ENCODE data around the gene RPS19. TPM values are rescaled to one million over a fixed set of nuclear protein-coding genes. Genes with fewer than 3 reads are reported as not detected.

RPS19 gene
- total and polyA plus RNA-seq, 2 experiments from 2014 or later, result 840 to 1,425 TPM

DNA sequence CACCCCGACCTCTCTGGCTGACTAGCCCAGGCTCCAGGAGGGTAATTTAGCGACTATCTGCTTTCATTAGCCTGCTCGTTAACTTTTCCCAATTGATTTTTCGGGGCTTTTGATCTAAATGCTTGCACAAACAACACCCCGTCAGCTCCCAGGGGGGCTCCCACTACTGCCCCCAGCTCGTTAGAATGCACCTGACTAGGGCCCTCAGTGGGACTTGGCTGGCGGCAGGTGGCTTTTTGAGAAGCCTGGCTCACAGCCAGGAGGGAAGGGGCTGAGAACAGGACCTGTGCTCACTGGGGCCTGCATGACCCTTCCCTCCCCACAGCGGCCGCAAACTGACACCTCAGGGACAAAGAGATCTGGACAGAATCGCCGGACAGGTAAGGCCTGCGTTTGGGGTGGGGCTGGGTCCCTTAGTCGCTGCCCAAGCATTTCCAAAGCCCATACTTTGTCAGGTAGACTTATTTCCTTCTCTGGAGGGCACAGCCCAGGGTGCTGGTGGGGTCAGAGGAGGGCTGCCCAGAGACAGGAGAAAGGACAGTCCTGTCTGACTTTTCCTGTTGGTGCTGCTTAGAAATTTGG lies 9.4 kb downstream of the RPS19 start:
- H3K4me3 ChIP-seq, result no peak overlapping the region
- no peaks in the 10 kb centered on the region for H3K9me3 ChIP-seq (ENCODE audit: low read depth)
- H3K27ac ChIP-seq, result no peak overlapping the region
- H4K20me1 ChIP-seq (ENCODE audit: insufficient read depth, poor library complexity, severe bottlenecking), result peaks cover 65% of the 10 kb centered on the region
- 79% methylated on average over 13 of the region's 13 CpGs for WGBS (ENCODE audit: low lambda C conversion rate, missing lambda C conversion rate)
- no peaks in the 10 kb centered on the region for H3K9me2 ChIP-seq (replicated peaks; ENCODE audit: insufficient read depth)
- H2AFZ ChIP-seq, result no peak overlapping the region
- H3K4me1 ChIP-seq (ENCODE audit: insufficient read depth), result no peaks in the 10 kb centered on the region
- H3K4me2 ChIP-seq, result no peak overlapping the region
- no peaks in the 10 kb centered on the region for H3K27me3 ChIP-seq
- no peak for DNase-seq (ENCODE audit: low spot score)
- H3K79me2 ChIP-seq, result peaks cover 35% of the 10 kb centered on the region
- no peaks in the 10 kb centered on the region for H3K36me3 ChIP-seq (replicated peaks; ENCODE audit: insufficient read depth, low read depth)
- no peak for TF ChIP-seq EZH2 (IDR thresholded peaks at IDR 0.05; ENCODE audit: borderline replicate concordance)
- TF ChIP-seq, protein P1, sequence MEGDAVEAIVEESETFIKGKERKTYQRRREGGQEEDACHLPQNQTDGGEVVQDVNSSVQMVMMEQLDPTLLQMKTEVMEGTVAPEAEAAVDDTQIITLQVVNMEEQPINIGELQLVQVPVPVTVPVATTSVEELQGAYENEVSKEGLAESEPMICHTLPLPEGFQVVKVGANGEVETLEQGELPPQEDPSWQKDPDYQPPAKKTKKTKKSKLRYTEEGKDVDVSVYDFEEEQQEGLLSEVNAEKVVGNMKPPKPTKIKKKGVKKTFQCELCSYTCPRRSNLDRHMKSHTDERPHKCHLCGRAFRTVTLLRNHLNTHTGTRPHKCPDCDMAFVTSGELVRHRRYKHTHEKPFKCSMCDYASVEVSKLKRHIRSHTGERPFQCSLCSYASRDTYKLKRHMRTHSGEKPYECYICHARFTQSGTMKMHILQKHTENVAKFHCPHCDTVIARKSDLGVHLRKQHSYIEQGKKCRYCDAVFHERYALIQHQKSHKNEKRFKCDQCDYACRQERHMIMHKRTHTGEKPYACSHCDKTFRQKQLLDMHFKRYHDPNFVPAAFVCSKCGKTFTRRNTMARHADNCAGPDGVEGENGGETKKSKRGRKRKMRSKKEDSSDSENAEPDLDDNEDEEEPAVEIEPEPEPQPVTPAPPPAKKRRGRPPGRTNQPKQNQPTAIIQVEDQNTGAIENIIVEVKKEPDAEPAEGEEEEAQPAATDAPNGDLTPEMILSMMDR (IDR thresholded peaks at IDR 0.05; ENCODE audit: poor library complexity), result no peak
- TF ChIP-seq EZH2phosphoT487 (IDR thresholded peaks at IDR 0.05; ENCODE audit: low read depth, severe bottlenecking, unreplicated experiment), result no peak

- H2AFZ ChIP-seq, result no peak overlapping the region
- H3K27me3 ChIP-seq, result no peaks in the 10 kb centered on the region
- H3K27ac ChIP-seq, result no peak overlapping the region
- DNase-seq (ENCODE audit: low spot score), result peak; percentile 30
- H3K9me2 ChIP-seq (replicated peaks; ENCODE audit: insufficient read depth), result no peaks in the 10 kb centered on the region
- H3K4me2 ChIP-seq, result no peak overlapping the region
- H4K20me1 ChIP-seq (ENCODE audit: insufficient read depth, poor library complexity, severe bottlenecking), result peaks cover 55% of the 10 kb centered on the region
- no peaks in the 10 kb centered on the region for H3K9me3 ChIP-seq (ENCODE audit: low read depth)
- peaks cover 25% of the 10 kb centered on the region for H3K79me2 ChIP-seq
- TF ChIP-seq, protein P1 (IDR thresholded peaks at IDR 0.05; ENCODE audit: poor library complexity), result no peak
- TF ChIP-seq EZH2 (IDR thresholded peaks at IDR 0.05; ENCODE audit: borderline replicate concordance), result no peak
- no peak for TF ChIP-seq EZH2phosphoT487 (IDR thresholded peaks at IDR 0.05; ENCODE audit: low read depth, severe bottlenecking, unreplicated experiment)
- no peaks in the 10 kb centered on the region for H3K36me3 ChIP-seq (replicated peaks; ENCODE audit: insufficient read depth, low read depth)
- H3K4me3 ChIP-seq, result no peak overlapping the region
- 95% methylated on average over 3 of the region's 3 CpGs for WGBS (ENCODE audit: low lambda C conversion rate, missing lambda C conversion rate)
- H3K4me1 ChIP-seq (ENCODE audit: insufficient read depth), result no peaks in the 10 kb centered on the region
Observed at GRCh38 chr19:41870401-41870873, 10.4 kb downstream of the RPS19 start.

GRCh38 chr19:41871573-41872383 lies 11.7 kb downstream of the RPS19 start:
- no peak overlapping the region for H2AFZ ChIP-seq
- no peak overlapping the region for H3K27ac ChIP-seq
- no peaks in the 10 kb centered on the region for H3K9me2 ChIP-seq (replicated peaks; ENCODE audit: insufficient read depth)
- TF ChIP-seq EZH2 (IDR thresholded peaks at IDR 0.05; ENCODE audit: borderline replicate concordance) (no peak), EZH2phosphoT487 (IDR thresholded peaks at IDR 0.05; ENCODE audit: low read depth, severe bottlenecking, unreplicated experiment) (no peak)
- TF ChIP-seq, protein P1 (IDR thresholded peaks at IDR 0.05; ENCODE audit: poor library complexity), result no peak
- no peak for DNase-seq (ENCODE audit: low spot score)
- no peak overlapping the region for H3K4me2 ChIP-seq
- no peaks in the 10 kb centered on the region for H3K36me3 ChIP-seq (replicated peaks; ENCODE audit: insufficient read depth, low read depth)
- 92% methylated on average over 16 of the region's 16 CpGs for WGBS (ENCODE audit: low lambda C conversion rate, missing lambda C conversion rate)
- no peaks in the 10 kb centered on the region for H3K9me3 ChIP-seq (ENCODE audit: low read depth)
- H4K20me1 ChIP-seq (ENCODE audit: insufficient read depth, poor library complexity, severe bottlenecking), result peaks cover 44% of the 10 kb centered on the region
- H3K4me1 ChIP-seq (ENCODE audit: insufficient read depth), result no peaks in the 10 kb centered on the region
- no peak overlapping the region for H3K4me3 ChIP-seq
- peaks cover 14% of the 10 kb centered on the region for H3K79me2 ChIP-seq
- no peaks in the 10 kb centered on the region for H3K27me3 ChIP-seq

Measured in hepatocyte (in vitro differentiated cells).